MCF 10A (cell line): ENCODE results near the gene PALMD. TPM values are rescaled to one million over a fixed set of nuclear protein-coding genes. Genes with fewer than 3 reads are reported as not detected.

Experiments used
- BruUV-seq: library from RNA; stranded (reverse); fragments of 400-500 nt; replicated peaks from 2 replicates; lab custom pipeline; 2021; lab: Mats Ljungman, UMichigan
- CTCF ChIA-PET: fragments of 300-600 bp; sonication (Branson Sonifier 250); formaldehyde crosslinking; extraction: SDS; loops from one replicate; lab custom pipeline; 2021; ENCODE audit warnings: antibody characterized with exemption, inconsistent platforms; lab: Yijun Ruan, JAX
- POLR2A ChIA-PET: fragments of 300-600, 350-650 bp; sonication (Branson Sonifier 250); formaldehyde crosslinking; extraction: SDS; loops from one replicate; lab custom pipeline; 2020; ENCODE audit warnings: antibody characterized with exemption, inconsistent platforms; lab: Yijun Ruan, JAX
- DNase-seq: peaks from one replicate; pipeline ENCODE4 v3.0.0-alpha.2; 2018; ENCODE audit not compliant: unreplicated experiment
- H3K27ac Mint-ChIP-seq: one replicate; pipeline ENCODE4 v1.8.0; 2022; ENCODE audit warnings: mild to moderate bottlenecking, low read depth, mixed read lengths; ENCODE audit not compliant: unreplicated experiment
- H3K27me3 Mint-ChIP-seq: one replicate; pipeline ENCODE4 v1.8.0; 2022; ENCODE audit warnings: mixed read lengths; ENCODE audit not compliant: insufficient read depth, unreplicated experiment
- H3K36me3 Mint-ChIP-seq: one replicate; pipeline ENCODE4 v1.8.0; 2022; ENCODE audit warnings: mild to moderate bottlenecking, moderate library complexity, mixed read lengths; ENCODE audit not compliant: insufficient read depth, unreplicated experiment
- H3K4me1 Mint-ChIP-seq: one replicate; pipeline ENCODE4 v1.8.0; 2022; ENCODE audit warnings: mixed read lengths; ENCODE audit not compliant: insufficient read depth, unreplicated experiment
- H3K4me3 Mint-ChIP-seq: one replicate; pipeline ENCODE4 v1.8.0; 2022; ENCODE audit warnings: mild to moderate bottlenecking, moderate library complexity, mixed read lengths; ENCODE audit not compliant: unreplicated experiment
- H3K9me3 Mint-ChIP-seq: one replicate; pipeline ENCODE4 v1.8.0; 2022; ENCODE audit warnings: mixed read lengths; ENCODE audit not compliant: unreplicated experiment
- intact Hi-C: fragments of 100-400 bp; cut with micrococcal nuclease; formaldehyde crosslinking; loops from 2 replicates; pipeline ENCODE4 v1.14.1; 2022
- total RNA-seq: library from RNA; stranded (reverse); gene quantifications from 2 replicates; pipeline ENCODE4 v1.2.3, GENCODE V29; 2022
- TF ChIP-seq, protein P1 (sequence below): fragments of 200-600 bp; IDR thresholded peaks from one replicate; pipeline ENCODE4 v1.8.0; 2022; ENCODE audit warnings: antibody characterized with exemption, mild to moderate bottlenecking; ENCODE audit not compliant: unreplicated experiment

PALMD gene
- total RNA-seq, 1 experiment from 2014 or later, result 0.33 TPM

DNA sequence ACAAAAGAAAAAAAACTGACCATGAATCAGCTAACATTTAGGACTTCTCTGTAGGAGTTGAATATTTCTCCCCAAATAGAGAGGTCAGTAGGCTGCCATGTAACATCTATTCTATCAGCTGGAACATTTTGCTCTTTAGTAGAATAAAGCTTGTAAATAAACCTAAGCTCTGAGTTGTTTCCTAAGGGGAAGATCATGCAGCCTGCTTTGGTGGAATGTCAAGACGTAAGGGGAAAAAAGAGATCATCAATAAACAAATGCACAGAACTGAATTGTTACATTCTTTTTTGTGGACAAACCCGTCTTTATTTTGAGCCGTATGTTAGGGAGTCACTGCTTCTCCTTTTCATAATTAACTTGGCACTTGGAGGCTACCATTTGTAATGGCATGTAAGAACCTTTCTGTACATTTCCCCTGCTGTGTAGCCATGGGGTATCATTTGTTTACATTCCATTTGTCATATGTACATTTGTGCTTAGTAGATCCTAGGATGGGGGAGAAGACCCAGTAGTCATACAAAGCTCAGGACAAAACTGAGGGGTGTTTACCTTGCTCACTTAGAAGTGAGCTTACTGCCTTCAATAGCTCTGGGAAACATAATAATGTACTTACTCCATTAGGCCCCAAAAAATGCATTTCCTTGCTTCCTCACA is 10.8 kb upstream of the PALMD start:
- POLR2A ChIA-PET, result interaction anchor here (0.8 to 1.6 kb wide), 3 partner anchors 10 to 28 kb away, joined by 3 to 4 read pairs (median 3); no protein-coding TSS in a partner anchor

DNA sequence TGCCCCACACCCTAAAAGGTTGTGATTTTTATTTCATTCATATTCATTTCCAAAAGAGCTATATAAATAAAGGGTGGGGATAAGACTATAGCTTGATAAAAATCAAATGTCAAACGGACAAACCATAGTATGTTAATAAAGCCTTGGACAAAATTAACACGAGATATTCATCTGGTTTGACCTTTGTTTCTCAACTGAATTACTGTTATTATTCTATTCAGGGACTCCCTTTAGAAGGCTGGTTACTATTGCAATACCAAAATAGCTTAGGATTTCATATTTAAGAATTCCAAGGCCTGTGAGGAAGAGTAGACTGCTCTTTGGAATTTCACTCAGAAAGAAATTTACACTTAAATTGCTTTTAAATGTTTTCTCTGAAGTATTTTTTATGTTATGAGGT is 10.2 kb upstream of the PALMD start:
- H3K27me3 Mint-ChIP-seq, result no peaks in the 10 kb centered on the region
- no peaks in the 10 kb centered on the region for H3K9me3 Mint-ChIP-seq
- TF ChIP-seq, protein P1, sequence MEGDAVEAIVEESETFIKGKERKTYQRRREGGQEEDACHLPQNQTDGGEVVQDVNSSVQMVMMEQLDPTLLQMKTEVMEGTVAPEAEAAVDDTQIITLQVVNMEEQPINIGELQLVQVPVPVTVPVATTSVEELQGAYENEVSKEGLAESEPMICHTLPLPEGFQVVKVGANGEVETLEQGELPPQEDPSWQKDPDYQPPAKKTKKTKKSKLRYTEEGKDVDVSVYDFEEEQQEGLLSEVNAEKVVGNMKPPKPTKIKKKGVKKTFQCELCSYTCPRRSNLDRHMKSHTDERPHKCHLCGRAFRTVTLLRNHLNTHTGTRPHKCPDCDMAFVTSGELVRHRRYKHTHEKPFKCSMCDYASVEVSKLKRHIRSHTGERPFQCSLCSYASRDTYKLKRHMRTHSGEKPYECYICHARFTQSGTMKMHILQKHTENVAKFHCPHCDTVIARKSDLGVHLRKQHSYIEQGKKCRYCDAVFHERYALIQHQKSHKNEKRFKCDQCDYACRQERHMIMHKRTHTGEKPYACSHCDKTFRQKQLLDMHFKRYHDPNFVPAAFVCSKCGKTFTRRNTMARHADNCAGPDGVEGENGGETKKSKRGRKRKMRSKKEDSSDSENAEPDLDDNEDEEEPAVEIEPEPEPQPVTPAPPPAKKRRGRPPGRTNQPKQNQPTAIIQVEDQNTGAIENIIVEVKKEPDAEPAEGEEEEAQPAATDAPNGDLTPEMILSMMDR, result no peak
- no peak for DNase-seq
- H3K4me3 Mint-ChIP-seq, result no peak overlapping the region
- no peak overlapping the region for H3K27ac Mint-ChIP-seq
- CTCF ChIA-PET, result interaction anchor here (1.1 kb wide), 2 partner anchors 14 to 90 kb away, joined by 3 to 5 read pairs; no protein-coding TSS in a partner anchor
- POLR2A ChIA-PET, result interaction anchor here (0.8 to 0.9 kb wide), 2 partner anchors 9 to 27 kb away, joined by 3 read pairs; no protein-coding TSS in a partner anchor
- H3K36me3 Mint-ChIP-seq, result no peaks in the 10 kb centered on the region
- intact Hi-C loops, result no loop called here
- H3K4me1 Mint-ChIP-seq, result no peaks in the 10 kb centered on the region
- BruUV-seq, result no TSS peak

More for the DNA sequence above, 10.8 kb upstream of the PALMD start:
- CTCF ChIA-PET, result interaction anchor here (1.1 to 1.6 kb wide), 4 partner anchors 12 to 89 kb away, joined by 3 to 7 read pairs (median 4); no protein-coding TSS in a partner anchor
- no peaks in the 10 kb centered on the region for H3K9me3 Mint-ChIP-seq
- intact Hi-C loops, result no loop called here
- H3K4me1 Mint-ChIP-seq, result no peaks in the 10 kb centered on the region
- BruUV-seq, result no TSS peak
- TF ChIP-seq, protein P1, result no peak
- H3K36me3 Mint-ChIP-seq, result no peaks in the 10 kb centered on the region
- H3K27ac Mint-ChIP-seq, result no peak overlapping the region
- H3K4me3 Mint-ChIP-seq, result no peak overlapping the region
- no peak for DNase-seq
- no peaks in the 10 kb centered on the region for H3K27me3 Mint-ChIP-seq

DNA sequence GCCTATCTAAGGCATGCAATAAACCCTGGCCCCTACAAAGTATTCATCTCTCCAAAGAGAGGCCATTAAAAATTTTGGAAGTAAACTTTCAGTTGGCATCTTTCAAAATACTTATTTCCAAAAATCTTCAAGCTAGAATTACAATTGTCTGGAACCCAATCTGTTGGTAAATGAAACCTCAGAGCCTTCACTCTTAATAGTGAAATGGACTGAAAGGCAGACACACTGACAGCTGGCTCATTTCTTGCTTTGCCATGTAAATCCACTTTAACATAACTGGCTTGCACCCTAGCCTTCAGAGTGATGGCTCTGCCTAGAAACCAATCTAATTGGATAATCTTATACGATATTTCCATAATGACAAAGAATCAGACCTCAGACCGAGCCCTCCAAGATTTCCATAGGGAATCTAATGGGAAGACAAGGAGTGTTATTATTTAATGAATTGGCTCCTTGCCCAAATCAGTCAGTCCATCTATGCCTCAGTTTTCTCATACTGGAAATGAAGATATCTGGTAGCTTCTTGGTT is 9.2 kb upstream of the PALMD start:
- ChIA-PET CTCF (interaction anchor here (0.7 to 1.1 kb wide), 4 partner anchors 11 to 904 kb away, joined by 3 to 4 read pairs (median 3); no protein-coding TSS in a partner anchor), POLR2A (interaction anchor here (1.0 kb wide), 1 partner anchor 44 kb away, joined by 3 read pairs; no protein-coding TSS in a partner anchor)
- Mint-ChIP-seq H3K36me3 (no peaks in the 10 kb centered on the region), H3K27me3 (no peaks in the 10 kb centered on the region), H3K9me3 (no peaks in the 10 kb centered on the region), H3K27ac (no peak overlapping the region), H3K4me1 (no peaks in the 10 kb centered on the region), H3K4me3 (no peak overlapping the region)
- DNase-seq, result no peak
- intact Hi-C loops, result no loop called here
- TF ChIP-seq, protein P1, result no peak
- BruUV-seq, result no TSS peak

DNA sequence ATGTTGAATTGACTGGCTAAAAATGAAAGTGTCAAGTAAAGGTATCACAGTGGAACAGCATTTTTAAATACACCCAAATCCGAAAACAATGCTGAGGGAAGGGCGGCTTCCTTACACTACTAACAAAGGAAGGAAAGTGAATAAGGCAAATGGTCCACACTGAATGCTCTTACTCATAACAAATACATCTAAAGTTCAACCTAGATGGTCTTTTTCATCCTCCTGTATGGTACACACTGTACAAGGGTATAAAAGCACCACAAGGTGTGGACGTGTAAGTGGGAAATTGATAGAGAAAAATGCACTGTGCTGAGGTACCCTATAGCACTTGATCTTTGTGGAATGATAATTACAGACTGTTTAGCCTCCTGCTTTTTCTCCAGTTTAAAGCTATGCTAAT is 7.1 kb upstream of the PALMD start:
- Mint-ChIP-seq H3K4me1 (no peaks in the 10 kb centered on the region), H3K4me3 (no peak overlapping the region), H3K27ac (no peak overlapping the region), H3K36me3 (no peaks in the 10 kb centered on the region), H3K27me3 (no peaks in the 10 kb centered on the region), H3K9me3 (no peaks in the 10 kb centered on the region)
- ChIA-PET POLR2A (interaction anchor here (1.1 kb wide), 1 partner anchor 24 kb away, joined by 4 read pairs; no protein-coding TSS in a partner anchor), CTCF (interaction anchor here (0.6 kb wide), 1 partner anchor 11 kb away, joined by 3 read pairs; no protein-coding TSS in a partner anchor)
- TF ChIP-seq, protein P1, result no peak
- no TSS peak for BruUV-seq
- intact Hi-C loops, result no loop called here
- no peak for DNase-seq
